AG20443 (cell line): ENCODE results near the gene GPR34.
A peak's percentile ranks its signal among the peaks of the same experiment; 100 is the strongest.
"Not testable (repeated sequence)": the region's sequence is repeated elsewhere in the genome, so short reads cannot be mapped to it uniquely, and the experiment has no call there.

Experiments
- DNase-seq: peaks from one replicate; pipeline ENCODE4 v3.0.0; 2012; ENCODE audit warnings: low spot score, mixed read lengths

Gene GPR34

GRCh38 chrX:41693024-41693423, 4.3 kb downstream of the GPR34 start:
- no peak for DNase-seq

DNA sequence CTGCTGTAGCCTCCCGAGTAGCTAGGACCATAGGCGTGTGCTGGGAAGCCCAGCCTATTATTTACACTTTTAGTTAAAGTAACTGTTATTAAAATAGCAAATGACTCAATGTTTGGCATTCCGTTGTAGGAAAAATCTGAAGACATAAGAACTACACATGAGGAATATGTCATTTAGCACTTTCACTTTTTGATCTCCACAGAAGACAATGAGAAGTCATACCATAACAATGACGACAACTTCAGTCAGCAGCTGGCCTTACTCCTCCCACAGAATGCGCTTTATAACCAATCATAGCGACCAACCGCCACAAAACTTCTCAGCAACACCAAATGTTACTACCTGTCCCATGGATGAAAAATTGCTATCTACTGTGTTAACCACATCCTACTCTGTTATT, 6.7 kb downstream of the GPR34 start:
- peak; percentile 1 for DNase-seq

GRCh38 chrX:41703574-41704029, 14.8 kb downstream of the GPR34 start:
- DNase-seq = no peak

DNA sequence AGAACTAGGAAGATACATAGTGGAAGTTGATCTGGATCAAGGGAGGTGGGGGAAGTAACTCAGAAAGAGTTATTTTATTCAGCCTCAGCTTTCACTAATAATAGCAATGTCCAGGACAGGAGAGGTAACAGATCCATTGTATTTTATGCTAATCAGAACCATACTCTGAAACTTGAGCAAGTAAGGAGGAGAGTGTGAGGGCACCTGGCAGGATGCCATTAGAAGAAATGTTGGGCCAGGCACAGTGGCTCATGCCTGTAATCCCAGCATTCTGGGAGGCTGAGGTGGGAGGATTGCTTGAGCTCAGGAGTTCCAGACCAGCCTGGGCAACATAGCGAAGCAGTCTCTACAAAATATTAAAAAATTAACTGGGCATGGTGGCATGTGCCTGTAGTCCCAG, 16.3 kb downstream of the GPR34 start:
- no peak for DNase-seq

DNA sequence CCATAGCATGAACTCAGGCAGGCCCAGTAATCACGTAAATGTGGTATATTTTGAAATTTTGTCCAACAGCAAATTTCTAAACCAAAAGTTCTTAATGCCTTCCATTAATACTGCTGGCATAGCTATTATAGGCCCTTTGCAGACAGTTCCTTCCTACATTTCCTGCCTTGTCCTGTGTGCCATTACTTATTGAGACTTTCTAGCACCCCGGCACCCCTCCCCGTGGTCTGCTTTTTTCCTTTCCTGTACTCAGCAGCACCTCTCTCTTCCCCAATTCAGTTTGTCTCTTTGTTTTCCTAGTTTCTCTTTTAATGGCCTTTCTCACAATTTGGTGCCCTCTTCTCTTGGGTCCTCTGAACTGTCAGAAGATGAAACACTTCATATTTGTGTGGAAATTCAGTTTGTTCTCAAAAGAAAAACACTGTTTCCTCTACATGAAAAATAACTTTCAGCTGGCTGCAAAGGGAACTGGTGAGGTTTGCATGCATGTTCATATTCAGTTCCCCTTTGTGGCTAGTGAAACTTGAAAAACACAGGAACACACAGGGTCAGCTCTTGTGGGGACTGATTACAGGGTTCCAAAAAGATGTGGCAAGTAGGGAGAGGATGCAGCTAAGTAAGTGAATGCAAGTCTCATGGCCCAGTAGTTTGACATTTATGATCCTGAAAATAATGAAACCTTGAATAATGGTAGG, 17.1 kb downstream of the GPR34 start:
- DNase-seq = no peak

DNA sequence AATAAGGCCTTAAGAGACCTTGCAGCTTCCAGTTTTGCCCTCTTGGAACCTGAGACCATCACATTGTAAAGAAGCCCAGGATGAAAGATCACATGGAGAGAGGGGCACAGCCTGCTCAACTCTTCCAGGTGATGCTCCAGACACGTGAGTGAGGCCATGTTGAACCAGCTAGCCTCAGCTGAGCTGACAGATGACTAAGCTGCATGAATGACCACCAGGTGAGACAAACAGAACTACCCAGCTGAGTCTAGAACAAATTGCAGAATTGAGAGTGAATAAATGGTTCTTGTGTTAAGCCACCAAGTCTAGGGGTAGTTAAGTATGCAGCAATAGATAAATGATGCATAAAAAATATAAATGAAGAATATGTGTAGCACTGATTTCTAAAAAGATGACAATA, 18.4 kb downstream of the GPR34 start:
- DNase-seq = no peak

DNA sequence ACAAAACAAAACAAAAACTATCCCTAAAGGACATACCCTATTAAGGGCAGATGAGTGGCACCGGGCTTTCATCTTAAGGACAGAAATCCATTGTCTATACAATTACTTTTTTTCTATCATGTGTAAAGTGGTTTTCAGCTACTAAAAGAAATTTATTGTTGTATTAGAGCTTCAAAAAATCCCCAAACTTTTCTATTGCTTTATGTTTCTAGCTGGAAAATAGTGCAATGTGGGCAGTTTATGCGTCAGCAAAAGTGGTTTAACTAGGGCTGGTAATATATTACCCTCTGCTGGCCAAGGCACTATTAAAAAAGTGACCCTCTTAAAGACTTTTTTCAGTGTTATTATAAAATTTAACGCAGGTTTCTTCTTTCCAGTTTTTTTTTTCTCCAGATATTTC, 19.7 kb downstream of the GPR34 start:
- DNase-seq = no peak

DNA sequence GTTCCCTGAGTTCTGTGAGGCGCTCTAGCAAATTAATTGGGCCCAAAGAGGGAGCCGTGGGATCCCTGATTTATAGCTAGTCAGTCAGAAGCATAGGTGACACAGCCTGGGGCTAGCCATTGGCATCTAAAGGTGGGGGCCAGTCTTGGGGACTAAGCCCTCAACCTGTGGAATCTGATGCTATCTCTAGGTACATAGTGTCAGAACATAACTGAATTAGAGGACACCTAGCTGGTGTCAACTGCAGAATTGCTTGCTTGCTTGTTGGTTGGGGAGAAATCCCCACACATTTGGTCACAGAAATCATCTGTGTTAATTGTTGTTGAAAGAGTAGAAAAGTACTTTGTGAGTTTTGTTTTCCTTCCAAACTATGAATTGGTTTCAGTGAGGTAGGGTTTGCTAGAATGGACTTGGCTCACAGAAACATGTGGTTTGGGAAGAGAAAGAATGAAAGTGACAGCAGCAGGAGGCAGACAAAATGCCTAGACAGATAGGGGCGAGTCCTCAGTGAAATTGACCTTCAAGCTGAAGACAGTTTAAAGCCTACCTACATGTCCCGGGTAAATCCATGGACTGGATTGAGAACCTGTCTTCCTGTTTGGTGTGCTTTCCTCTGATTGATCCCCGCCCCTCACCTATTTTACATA, 22.4 kb downstream of the GPR34 start:
- no peak for DNase-seq

DNA sequence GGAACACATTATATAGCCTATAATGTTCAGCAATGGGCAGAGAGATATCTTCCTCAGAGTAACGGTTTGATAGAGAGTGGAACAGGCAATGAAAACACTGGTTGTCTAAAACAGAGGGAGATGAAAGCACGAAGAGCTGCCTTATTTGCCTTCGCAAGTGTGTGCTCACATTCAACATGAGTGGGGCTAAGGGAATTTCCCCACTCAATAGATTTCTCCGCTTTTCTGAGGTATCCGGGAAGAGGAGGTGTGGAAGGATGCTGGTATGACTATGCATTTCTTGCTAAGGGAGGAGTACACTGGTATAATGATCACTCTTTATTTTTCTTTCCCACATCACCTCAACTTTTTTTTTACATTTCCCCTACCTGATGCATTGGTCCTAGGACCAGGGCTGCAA, 27.4 kb downstream of the GPR34 start:
- no peak for DNase-seq

DNA sequence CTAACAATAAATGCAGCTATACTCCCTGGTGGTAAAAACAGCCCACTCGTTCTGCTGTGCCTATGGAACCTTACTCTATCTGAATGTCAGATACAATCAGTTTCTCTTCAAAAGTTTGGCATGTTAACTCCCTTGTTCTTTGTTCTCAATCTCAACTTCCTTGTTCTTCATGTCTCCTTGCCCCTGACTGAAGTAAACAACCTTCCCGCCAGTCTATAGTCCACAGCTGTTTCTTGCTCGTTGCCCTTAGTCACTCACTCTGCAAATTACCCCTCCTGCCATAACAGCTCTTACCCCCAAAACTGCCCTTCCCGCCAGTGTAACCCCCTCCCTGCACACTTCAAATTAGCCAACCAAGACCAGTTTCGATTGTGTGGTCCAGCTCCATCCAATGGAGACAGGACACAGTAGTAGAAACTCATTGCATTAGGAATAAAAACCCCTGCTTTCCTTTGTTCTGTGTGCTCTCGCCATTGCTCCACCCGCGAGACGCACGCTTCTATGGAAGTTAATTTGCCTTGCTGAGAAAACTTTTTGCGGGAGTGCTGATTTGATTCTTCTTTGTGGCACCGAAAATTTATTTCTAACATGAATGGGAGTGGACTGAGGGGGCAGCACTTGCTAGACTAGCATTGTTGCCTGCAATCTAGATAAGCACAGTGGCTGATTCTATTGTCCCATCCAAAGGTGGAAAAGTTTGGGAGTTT, 28.1 kb downstream of the GPR34 start:
- no peak for DNase-seq

DNA sequence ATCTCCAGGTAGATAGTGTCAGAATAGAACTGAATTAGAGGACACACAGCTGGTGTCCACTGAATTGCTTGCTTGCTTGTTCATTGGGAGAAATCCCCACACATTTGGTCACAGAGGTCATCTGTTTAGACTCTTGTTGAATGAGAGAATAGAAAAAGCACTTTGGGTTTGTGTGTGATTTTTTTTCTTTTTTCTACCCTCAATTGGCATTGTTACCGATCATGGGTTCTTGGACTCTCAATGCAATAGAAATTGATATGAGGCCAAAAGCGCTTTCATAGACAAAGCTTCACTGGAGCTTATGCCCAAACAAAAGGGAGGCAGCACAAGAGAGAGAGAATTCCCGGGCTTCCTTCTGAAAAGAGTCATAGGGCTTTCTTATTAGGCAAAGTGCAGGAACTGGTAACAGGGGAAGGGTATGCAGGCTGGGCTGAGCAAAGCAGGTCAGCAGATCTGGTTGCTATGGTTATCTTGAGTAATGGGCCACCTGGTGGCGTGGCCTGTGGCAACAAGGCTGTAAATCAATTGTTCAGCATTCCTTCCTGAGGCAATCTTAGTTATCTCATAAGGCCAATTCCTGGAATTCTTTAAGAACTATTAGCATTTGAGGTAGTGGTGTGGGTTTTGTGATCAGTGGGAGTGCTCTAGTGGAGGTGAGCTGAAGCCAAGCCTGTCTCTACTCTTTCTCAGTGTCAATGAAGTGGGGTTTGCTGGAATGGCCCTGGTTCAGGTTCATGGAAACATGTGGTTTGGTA, 29.9 kb downstream of the GPR34 start:
- no peak for DNase-seq

DNA sequence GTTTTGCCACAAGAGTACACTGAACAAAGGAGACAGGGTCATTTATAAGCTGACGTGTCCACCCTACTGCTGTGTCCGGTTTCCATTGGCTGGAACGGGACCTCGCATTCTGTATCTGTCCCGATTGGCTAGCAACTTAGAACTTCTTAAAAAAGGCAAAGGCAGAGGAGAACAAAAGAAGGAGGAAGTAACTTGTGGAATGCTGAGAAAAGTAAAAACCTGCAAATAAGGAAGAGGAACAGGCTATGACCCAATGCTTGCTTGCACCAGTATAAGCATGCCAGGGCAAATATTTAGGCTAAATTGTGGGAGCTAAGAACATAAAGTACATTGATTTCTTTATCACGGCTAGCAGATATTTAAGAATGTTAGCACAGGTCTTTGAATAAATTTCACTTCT, 30.8 kb downstream of the GPR34 start:
- DNase-seq = not testable (repeated sequence)

DNA sequence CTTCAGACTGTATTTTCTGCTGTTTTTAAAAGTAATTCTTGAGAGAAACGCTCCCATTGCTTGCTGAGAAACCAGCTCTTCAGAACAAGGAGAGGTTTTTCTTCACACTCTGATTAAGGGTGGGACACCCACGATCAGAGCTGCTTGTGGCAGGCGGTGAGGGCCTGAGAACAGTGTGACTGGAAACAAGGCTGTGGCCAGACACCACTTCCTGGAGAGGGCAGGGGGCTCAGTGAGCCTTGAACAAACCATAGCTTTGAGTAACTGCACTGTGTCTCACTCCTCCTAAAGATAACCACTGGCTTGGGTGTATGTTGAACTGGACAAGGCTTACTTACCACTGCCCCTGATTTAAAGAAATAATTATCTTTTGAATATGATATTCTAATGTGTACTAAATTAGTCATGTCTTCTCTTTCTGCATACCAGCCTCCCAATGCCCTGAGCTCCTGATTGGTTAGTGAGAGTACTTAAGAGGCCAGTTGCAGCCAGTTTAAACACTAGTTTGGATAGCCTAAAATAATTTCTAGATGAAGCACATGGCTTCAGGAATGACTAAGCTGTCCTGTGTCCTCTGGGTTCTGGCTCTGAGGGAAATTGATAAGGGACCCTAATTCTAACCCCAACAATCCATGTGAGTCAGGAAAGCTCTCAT, 31.5 kb downstream of the GPR34 start:
- no peak for DNase-seq

DNA sequence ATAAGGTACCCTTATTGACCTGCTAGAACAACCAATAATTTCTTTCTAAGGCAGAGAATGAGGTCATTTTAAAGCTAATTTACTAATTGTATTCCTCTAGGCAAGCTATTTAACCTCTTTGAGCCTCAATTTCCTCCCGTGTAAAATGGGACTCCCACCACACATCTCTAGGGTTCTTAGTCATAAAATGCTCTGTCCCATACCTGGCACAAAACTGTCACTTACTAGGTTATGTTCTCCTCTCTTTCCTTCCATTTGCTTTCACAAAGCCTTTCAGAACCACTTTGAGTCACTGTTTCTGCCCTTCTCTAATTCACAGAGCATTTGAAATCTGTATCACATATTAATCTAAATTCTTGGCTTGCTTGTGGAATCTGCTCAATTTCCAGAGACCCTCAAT, 32.8 kb downstream of the GPR34 start:
- DNase-seq = no peak

DNA sequence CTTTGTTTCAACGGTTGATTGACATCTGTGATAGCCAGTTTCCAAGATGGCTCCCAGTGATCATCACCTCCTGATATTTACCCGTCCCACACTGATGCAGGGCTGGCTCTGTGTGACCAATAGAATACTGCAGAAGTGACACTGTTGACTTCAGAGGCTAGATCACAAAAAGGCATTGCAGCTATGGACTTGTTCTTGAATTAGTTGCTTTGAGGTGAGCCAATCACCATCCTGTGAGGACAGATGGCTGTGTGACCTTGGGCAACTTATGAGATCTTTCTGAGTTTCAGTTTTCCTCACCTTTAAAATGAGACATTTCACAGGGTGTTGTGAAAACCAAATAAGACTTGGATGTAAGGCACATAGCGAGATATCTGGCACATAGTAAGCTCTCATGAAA, 33.4 kb downstream of the GPR34 start:
- no peak for DNase-seq

DNA sequence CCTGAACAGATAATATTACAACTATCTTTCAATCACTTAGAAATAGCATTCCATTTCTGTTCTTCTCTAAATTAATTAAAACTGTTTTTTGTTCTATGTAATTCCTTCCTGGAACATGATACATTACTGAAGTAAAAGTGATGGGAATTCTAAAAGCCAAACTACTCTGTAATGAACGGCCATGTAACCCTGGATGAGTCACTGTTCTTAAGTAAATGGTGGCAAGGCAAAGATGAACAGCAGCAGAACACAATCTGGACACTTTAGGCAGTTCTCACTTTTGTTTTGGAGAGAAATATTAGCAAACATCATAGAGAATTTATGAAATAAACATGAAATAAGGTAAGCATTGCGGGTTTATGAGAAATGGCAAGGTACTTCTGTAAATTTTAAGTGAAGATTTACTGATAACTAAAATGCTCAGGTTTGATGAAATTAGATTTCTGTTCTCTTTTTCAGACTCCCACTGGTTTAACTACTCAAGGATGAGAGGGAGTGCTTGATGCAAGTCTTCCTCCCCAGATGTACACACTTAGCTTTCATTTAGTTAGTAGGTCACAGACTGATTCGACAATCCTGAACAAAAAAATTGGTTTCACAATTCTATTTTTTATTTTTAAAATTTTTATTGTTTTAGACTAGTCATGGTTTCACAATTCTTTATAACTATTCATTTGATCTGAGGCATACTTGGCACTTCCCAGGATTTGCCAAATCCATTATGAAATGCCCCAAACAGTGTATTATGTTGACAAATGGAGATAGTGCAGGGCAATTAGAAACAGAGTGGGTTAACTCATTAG, 34.2 kb downstream of the GPR34 start:
- peak; percentile 10 for DNase-seq

GRCh38 chrX:41723826-41724225, 35.1 kb downstream of the GPR34 start, which contains the start of gene GPR82:
Gene GPR82, plus strand, starts transcription at chrX:41724181. Its CDS starts 2,846 bp downstream, at chrX:41727027.
- no peak for DNase-seq

- no peak for DNase-seq
These were observed 39.4 kb downstream of the GPR34 start for GRCh38 chrX:41728125-41728524.

- DNase-seq = peak; percentile 6
These were observed 41.3 kb downstream of the GPR34 start for GRCh38 chrX:41730081-41730480.

- DNase-seq = no peak
These were observed 43.5 kb downstream of the GPR34 start for GRCh38 chrX:41732260-41732659.

GRCh38 chrX:41733939-41734338, 45.2 kb downstream of the GPR34 start:
- DNase-seq = no peak
